Adipocyte (in vitro differentiated cells): ENCODE data around the gene LTBR.

Source experiments
- DNase-seq: peaks from one replicate; pipeline ENCODE4 v3.0.0-alpha.2; 2015; ENCODE audit warnings: low read depth
- H3K27me3 ChIP-seq: replicated peaks from 2 replicates; pipeline ENCODE4 v1.7.0; 2013; ENCODE audit warnings: mild to moderate bottlenecking, low read length, moderate library complexity; ENCODE audit not compliant: control insufficient read depth, insufficient read depth
- H3K36me3 ChIP-seq: 2 replicates; pipeline ENCODE4 v1.7.0; 2013; ENCODE audit warnings: low read length, mild to moderate bottlenecking, moderate library complexity; ENCODE audit not compliant: control insufficient read depth, insufficient read depth, severe bottlenecking
- H3K4me1 ChIP-seq: 2 replicates; pipeline ENCODE4 v1.7.0; 2013; ENCODE audit warnings: mild to moderate bottlenecking, low read length, moderate library complexity; ENCODE audit not compliant: control insufficient read depth, insufficient read depth
- H3K4me3 ChIP-seq: 2 replicates; pipeline ENCODE4 v1.7.0; 2013; ENCODE audit warnings: mild to moderate bottlenecking, low read length, moderate library complexity
- H3K9ac ChIP-seq: 2 replicates; pipeline ENCODE4 v1.7.0; 2013; ENCODE audit warnings: mild to moderate bottlenecking, low read length, moderate library complexity
- H3K9me3 ChIP-seq: 2 replicates; pipeline ENCODE4 v1.7.0; 2013; ENCODE audit warnings: mild to moderate bottlenecking, low read length, moderate library complexity; ENCODE audit not compliant: control insufficient read depth

LTBR gene

GRCh38 chr12:6378709-6379472 is 5.1 kb upstream of the LTBR start:
- no peak overlapping the region for H3K4me3 ChIP-seq
- no peaks in the 10 kb centered on the region for H3K36me3 ChIP-seq
- DNase-seq: no peak
- H3K27me3 ChIP-seq: no peaks in the 10 kb centered on the region
- H3K9me3 ChIP-seq: no peaks in the 10 kb centered on the region
- no peak overlapping the region for H3K9ac ChIP-seq
- H3K4me1 ChIP-seq: peaks cover 38% of the 10 kb centered on the region

GRCh38 chr12:6380141-6381121 is 3.5 kb upstream of the LTBR start:
- Histone ChIP-seq H3K4me1 (peaks cover 41% of the 10 kb centered on the region), H3K9ac (no peak overlapping the region), H3K4me3 (no peak overlapping the region), H3K9me3 (no peaks in the 10 kb centered on the region), H3K36me3 (no peaks in the 10 kb centered on the region), H3K27me3 (no peaks in the 10 kb centered on the region)
- DNase-seq: peak; percentile 66

- no peaks in the 10 kb centered on the region for H3K9me3 ChIP-seq
- H3K36me3 ChIP-seq: peaks cover 16% of the 10 kb centered on the region
- H3K9ac ChIP-seq: no peak overlapping the region
- H3K4me3 ChIP-seq: no peak overlapping the region
- no peaks in the 10 kb centered on the region for H3K27me3 ChIP-seq
- DNase-seq: no peak
- peaks cover 38% of the 10 kb centered on the region for H3K4me1 ChIP-seq
These were observed 1.6 kb upstream of the LTBR start for GRCh38 chr12:6382371-6382770.

- H3K4me3 ChIP-seq: peak overlapping the region; percentile 96
- H3K9ac ChIP-seq: peak overlapping the region; percentile 96
- no peak for DNase-seq
- H3K9me3 ChIP-seq: no peaks in the 10 kb centered on the region
- H3K36me3 ChIP-seq: peaks cover 22% of the 10 kb centered on the region
- peaks cover 39% of the 10 kb centered on the region for H3K4me1 ChIP-seq
- no peaks in the 10 kb centered on the region for H3K27me3 ChIP-seq
These were observed 980 bp upstream of the LTBR start for GRCh38 chr12:6382982-6383381.

GRCh38 chr12:6384499-6385436 is 806 bp downstream of the LTBR start:
- Histone ChIP-seq H3K36me3 (peaks cover 36% of the 10 kb centered on the region), H3K9me3 (no peaks in the 10 kb centered on the region), H3K9ac (peak overlapping the region; percentile 96), H3K27me3 (no peaks in the 10 kb centered on the region), H3K4me1 (peaks cover 48% of the 10 kb centered on the region), H3K4me3 (peak overlapping the region; percentile 96)
- no peak for DNase-seq

- no peak for DNase-seq
- peak overlapping the region; percentile 41 for H3K4me3 ChIP-seq
- peaks cover 45% of the 10 kb centered on the region for H3K4me1 ChIP-seq
- no peaks in the 10 kb centered on the region for H3K9me3 ChIP-seq
- H3K9ac ChIP-seq: peak overlapping the region; percentile 56
- peaks cover 44% of the 10 kb centered on the region for H3K36me3 ChIP-seq
- no peaks in the 10 kb centered on the region for H3K27me3 ChIP-seq
These were observed 2.1 kb downstream of the LTBR start for GRCh38 chr12:6386038-6386437.

GRCh38 chr12:6386491-6386890 is 2.5 kb downstream of the LTBR start:
- no peak for DNase-seq
- peaks cover 48% of the 10 kb centered on the region for H3K36me3 ChIP-seq
- no peaks in the 10 kb centered on the region for H3K9me3 ChIP-seq
- H3K4me3 ChIP-seq: peak overlapping the region; percentile 40
- peaks cover 45% of the 10 kb centered on the region for H3K4me1 ChIP-seq
- no peaks in the 10 kb centered on the region for H3K27me3 ChIP-seq
- H3K9ac ChIP-seq: peak overlapping the region; percentile 56

- DNase-seq: no peak
- H3K27me3 ChIP-seq: no peaks in the 10 kb centered on the region
- H3K9ac ChIP-seq: peak overlapping the region; percentile 56
These were observed 3.6 kb downstream of the LTBR start for GRCh38 chr12:6387541-6387940.

GRCh38 chr12:6390084-6390799 is 6.3 kb downstream of the LTBR start:
- H3K27me3 ChIP-seq: no peaks in the 10 kb centered on the region
- no peak overlapping the region for H3K9ac ChIP-seq
- no peaks in the 10 kb centered on the region for H3K9me3 ChIP-seq
- H3K36me3 ChIP-seq: peaks cover 67% of the 10 kb centered on the region
- H3K4me1 ChIP-seq: peaks cover 33% of the 10 kb centered on the region
- no peak for DNase-seq
- H3K4me3 ChIP-seq: no peak overlapping the region

More at GRCh38 chr12:6387541-6387940, 3.6 kb downstream of the LTBR start:
- H3K4me3 ChIP-seq: peak overlapping the region; percentile 21
- peaks cover 45% of the 10 kb centered on the region for H3K4me1 ChIP-seq
- H3K36me3 ChIP-seq: peaks cover 55% of the 10 kb centered on the region
- no peaks in the 10 kb centered on the region for H3K9me3 ChIP-seq

GRCh38 chr12:6391013-6391412 is 7.1 kb downstream of the LTBR start:
- DNase-seq: no peak
- H3K9me3 ChIP-seq: no peaks in the 10 kb centered on the region
- no peaks in the 10 kb centered on the region for H3K27me3 ChIP-seq
- no peak overlapping the region for H3K9ac ChIP-seq
- H3K4me3 ChIP-seq: no peak overlapping the region
- peaks cover 33% of the 10 kb centered on the region for H3K4me1 ChIP-seq
- peaks cover 65% of the 10 kb centered on the region for H3K36me3 ChIP-seq
